ENCODE data around the gene HSD17B12. TPM values are rescaled to one million over a fixed set of nuclear protein-coding genes. Genes with fewer than 3 reads are reported as not detected.

The HSD17B12 gene
- total and polyA plus RNA-seq, 2 of the 8 experiments (the other 6 are each of a cell fraction or from before 2014, with no cell fraction given) = 46.0 to 121 TPM

DNA sequence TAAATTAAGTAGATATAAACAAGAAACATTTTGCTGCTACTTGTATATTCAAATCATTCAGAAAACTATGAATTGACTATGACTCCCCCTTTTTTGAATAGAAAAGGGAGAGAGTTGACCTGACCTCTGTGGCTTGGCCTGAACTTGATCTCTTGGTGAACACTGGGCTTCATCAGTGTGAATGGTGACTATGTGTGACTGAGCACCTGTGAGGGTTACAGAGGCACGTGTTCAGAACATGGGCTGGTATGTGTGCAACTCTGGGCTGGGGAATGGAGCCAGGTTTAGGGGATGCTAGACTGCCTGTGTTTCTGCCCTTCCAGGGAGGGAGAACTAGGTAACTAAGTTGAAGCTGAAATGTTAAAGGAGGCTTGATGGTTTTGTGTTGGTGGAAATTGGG, 29.2 kb downstream of the HSD17B12 start (continued):
- TF ChIP-seq TAF1 (IDR thresholded peaks at IDR 0.05; ENCODE audit: low read depth, low read length) = no peak
- no peak for TF ChIP-seq RAD21 (IDR thresholded peaks at IDR 0.05 in 1 of 2, conservative IDR thresholded peaks at IDR 0.05 in 1 of 2; ENCODE audit: low read depth in 2 of 2, low read length in 2 of 2)
- no peak for TF ChIP-seq RBBP5 (IDR thresholded peaks at IDR 0.05; ENCODE audit: borderline replicate concordance, low read depth, low read length)
- TF ChIP-seq KDM4A (IDR thresholded peaks at IDR 0.05; ENCODE audit: low read depth, low read length, severe bottlenecking) = no peak
- no peak for TF ChIP-seq SP4 (IDR thresholded peaks at IDR 0.05; ENCODE audit: low read length)

Measured in H1 (cell line).